SK-N-SH treated with all-trans-retinoic acid at 6 μM for 48 hours (cell line): ENCODE data around the gene BECN2.

ENCODE experiments used
- ATAC-seq: fragments of 200-7000 bp; cut with Tn5 transposase; 3 replicates; pipeline ENCODE4 v1.9.1; 2020; ENCODE audit warnings: mild to moderate bottlenecking, moderate library complexity
- ARNTL ChIP-seq: fragments of 450-650 bp; formaldehyde crosslinking; IDR thresholded peaks from 2 replicates; pipeline ENCODE4 v1.5.0; 2020; ENCODE audit warnings: low read depth, mild to moderate bottlenecking, moderate library complexity, borderline replicate concordance
- BACH2 ChIP-seq: fragments of 250-450 bp; sonication (Bioruptor Pico); IDR thresholded peaks from 2 replicates; pipeline ENCODE4 v1.9.0; 2021; ENCODE audit warnings: mild to moderate bottlenecking, borderline replicate concordance
- CREB5 ChIP-seq: fragments of 250-450 bp; sonication (Bioruptor Pico); IDR thresholded peaks from 2 replicates; pipeline ENCODE4 v1.5.1; 2020; ENCODE audit warnings: low read depth, mild to moderate bottlenecking, moderate library complexity
- CSDC2 ChIP-seq: fragments of 250-450 bp; sonication (Bioruptor Pico); IDR thresholded peaks from 2 replicates; pipeline ENCODE4 v1.5.0; 2020; ENCODE audit warnings: mild to moderate bottlenecking, moderate library complexity
- ESRRG ChIP-seq: fragments of 250-450 bp; sonication (Bioruptor Pico); IDR thresholded peaks from 2 replicates; pipeline ENCODE4 v1.6.1; 2021; ENCODE audit warnings: mild to moderate bottlenecking
- ISL1 ChIP-seq: fragments of 250-450 bp; sonication (Bioruptor Pico); IDR thresholded peaks from 2 replicates; pipeline ENCODE4 v2.1.2; 2022; ENCODE audit warnings: mild to moderate bottlenecking, moderate library complexity
- PATZ1 ChIP-seq: fragments of 250-450 bp; sonication (Bioruptor Pico); IDR thresholded peaks from 2 replicates; pipeline ENCODE4 v1.8.0; 2020; ENCODE audit warnings: mild to moderate bottlenecking, moderate library complexity, borderline replicate concordance
- PPARA ChIP-seq: fragments of 250-450 bp; sonication (Bioruptor Pico); IDR thresholded peaks from 2 replicates; pipeline ENCODE4 v1.5.0; 2020; ENCODE audit warnings: mild to moderate bottlenecking, borderline replicate concordance
- RARB ChIP-seq: fragments of 250-450 bp; sonication (Bioruptor Pico); IDR thresholded peaks from 2 replicates; pipeline ENCODE4 v1.8.0; 2021; ENCODE audit warnings: mild to moderate bottlenecking, moderate library complexity
- SNAI2 ChIP-seq: fragments of 250-450 bp; sonication (Bioruptor Pico); IDR thresholded peaks from 2 replicates; pipeline ENCODE4 v1.5.0; 2020; ENCODE audit warnings: mild to moderate bottlenecking, moderate library complexity
- TCF4 ChIP-seq: fragments of 250-450 bp; sonication (Bioruptor Pico); IDR thresholded peaks from 2 replicates; pipeline ENCODE4 v1.8.0; 2021; ENCODE audit warnings: mild to moderate bottlenecking, moderate library complexity, borderline replicate concordance
- TOX ChIP-seq: fragments of 250-450 bp; sonication (Bioruptor Pico); IDR thresholded peaks from 2 replicates; pipeline ENCODE4 v1.8.0; 2021; ENCODE audit warnings: mild to moderate bottlenecking, moderate library complexity, borderline replicate concordance
- ZC3H10 ChIP-seq: fragments of 250-450 bp; sonication (Bioruptor Pico); IDR thresholded peaks from 2 replicates; pipeline ENCODE4 v1.5.1; 2021; ENCODE audit warnings: mild to moderate bottlenecking, moderate library complexity
- ZFP30 ChIP-seq: fragments of 450-650 bp; formaldehyde crosslinking; IDR thresholded peaks from 2 replicates; pipeline ENCODE4 v1.5.0; 2022; ENCODE audit warnings: mild to moderate bottlenecking, moderate library complexity
- ZNF70 ChIP-seq: fragments of 450-650 bp; formaldehyde crosslinking; IDR thresholded peaks from 2 replicates; pipeline ENCODE4 v1.5.0; 2020; ENCODE audit warnings: mild to moderate bottlenecking, moderate library complexity
- ZNF8 ChIP-seq: fragments of 450-650 bp; formaldehyde crosslinking; IDR thresholded peaks from 2 replicates; pipeline ENCODE4 v1.5.0; 2020; ENCODE audit warnings: mild to moderate bottlenecking, moderate library complexity
- TF ChIP-seq, protein P1 (sequence below): fragments of 250-450 bp; sonication (Bioruptor Pico); IDR thresholded peaks from 2 replicates; pipeline ENCODE4 v1.5.0; 2020; ENCODE audit warnings: mild to moderate bottlenecking, moderate library complexity
- TF ChIP-seq, protein P2 (sequence below): fragments of 250-450 bp; sonication (Bioruptor Pico); IDR thresholded peaks from 2 replicates; pipeline ENCODE4 v1.5.1; 2021; ENCODE audit warnings: mild to moderate bottlenecking, moderate library complexity
- TF ChIP-seq, protein P3 (sequence below): fragments of 250-450 bp; sonication (Bioruptor Pico); IDR thresholded peaks from 2 replicates; pipeline ENCODE4 v1.8.0; 2021; ENCODE audit warnings: low read depth, mild to moderate bottlenecking, moderate library complexity, borderline replicate concordance

The BECN2 gene

GRCh38 chr1:241942738-241943137 lies 14.8 kb upstream of the BECN2 start:
- no peak for ATAC-seq
- no peak for TF ChIP-seq PPARA (CRISPR knock-in tag)

- TF ChIP-seq TOX = no peak
- no peak for TF ChIP-seq ESRRG (CRISPR knock-in tag)
- no peak for TF ChIP-seq ISL1 (CRISPR knock-in tag)
- no peak for TF ChIP-seq TCF4 (CRISPR knock-in tag)
- TF ChIP-seq, protein P1, sequence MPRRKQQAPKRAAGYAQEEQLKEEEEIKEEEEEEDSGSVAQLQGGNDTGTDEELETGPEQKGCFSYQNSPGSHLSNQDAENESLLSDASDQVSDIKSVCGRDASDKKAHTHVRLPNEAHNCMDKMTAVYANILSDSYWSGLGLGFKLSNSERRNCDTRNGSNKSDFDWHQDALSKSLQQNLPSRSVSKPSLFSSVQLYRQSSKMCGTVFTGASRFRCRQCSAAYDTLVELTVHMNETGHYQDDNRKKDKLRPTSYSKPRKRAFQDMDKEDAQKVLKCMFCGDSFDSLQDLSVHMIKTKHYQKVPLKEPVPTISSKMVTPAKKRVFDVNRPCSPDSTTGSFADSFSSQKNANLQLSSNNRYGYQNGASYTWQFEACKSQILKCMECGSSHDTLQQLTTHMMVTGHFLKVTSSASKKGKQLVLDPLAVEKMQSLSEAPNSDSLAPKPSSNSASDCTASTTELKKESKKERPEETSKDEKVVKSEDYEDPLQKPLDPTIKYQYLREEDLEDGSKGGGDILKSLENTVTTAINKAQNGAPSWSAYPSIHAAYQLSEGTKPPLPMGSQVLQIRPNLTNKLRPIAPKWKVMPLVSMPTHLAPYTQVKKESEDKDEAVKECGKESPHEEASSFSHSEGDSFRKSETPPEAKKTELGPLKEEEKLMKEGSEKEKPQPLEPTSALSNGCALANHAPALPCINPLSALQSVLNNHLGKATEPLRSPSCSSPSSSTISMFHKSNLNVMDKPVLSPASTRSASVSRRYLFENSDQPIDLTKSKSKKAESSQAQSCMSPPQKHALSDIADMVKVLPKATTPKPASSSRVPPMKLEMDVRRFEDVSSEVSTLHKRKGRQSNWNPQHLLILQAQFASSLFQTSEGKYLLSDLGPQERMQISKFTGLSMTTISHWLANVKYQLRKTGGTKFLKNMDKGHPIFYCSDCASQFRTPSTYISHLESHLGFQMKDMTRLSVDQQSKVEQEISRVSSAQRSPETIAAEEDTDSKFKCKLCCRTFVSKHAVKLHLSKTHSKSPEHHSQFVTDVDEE = no peak
- TF ChIP-seq PATZ1 = no peak
- no peak for TF ChIP-seq CREB5 (CRISPR knock-in tag)
- no peak for TF ChIP-seq ZNF8 (CRISPR knock-in tag)
- TF ChIP-seq, protein P2, sequence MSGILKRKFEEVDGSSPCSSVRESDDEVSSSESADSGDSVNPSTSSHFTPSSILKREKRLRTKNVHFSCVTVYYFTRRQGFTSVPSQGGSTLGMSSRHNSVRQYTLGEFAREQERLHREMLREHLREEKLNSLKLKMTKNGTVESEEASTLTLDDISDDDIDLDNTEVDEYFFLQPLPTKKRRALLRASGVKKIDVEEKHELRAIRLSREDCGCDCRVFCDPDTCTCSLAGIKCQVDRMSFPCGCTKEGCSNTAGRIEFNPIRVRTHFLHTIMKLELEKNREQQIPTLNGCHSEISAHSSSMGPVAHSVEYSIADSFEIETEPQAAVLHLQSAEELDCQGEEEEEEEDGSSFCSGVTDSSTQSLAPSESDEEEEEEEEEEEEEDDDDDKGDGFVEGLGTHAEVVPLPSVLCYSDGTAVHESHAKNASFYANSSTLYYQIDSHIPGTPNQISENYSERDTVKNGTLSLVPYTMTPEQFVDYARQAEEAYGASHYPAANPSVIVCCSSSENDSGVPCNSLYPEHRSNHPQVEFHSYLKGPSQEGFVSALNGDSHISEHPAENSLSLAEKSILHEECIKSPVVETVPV (CRISPR knock-in tag) = no peak
- TF ChIP-seq, protein P3, sequence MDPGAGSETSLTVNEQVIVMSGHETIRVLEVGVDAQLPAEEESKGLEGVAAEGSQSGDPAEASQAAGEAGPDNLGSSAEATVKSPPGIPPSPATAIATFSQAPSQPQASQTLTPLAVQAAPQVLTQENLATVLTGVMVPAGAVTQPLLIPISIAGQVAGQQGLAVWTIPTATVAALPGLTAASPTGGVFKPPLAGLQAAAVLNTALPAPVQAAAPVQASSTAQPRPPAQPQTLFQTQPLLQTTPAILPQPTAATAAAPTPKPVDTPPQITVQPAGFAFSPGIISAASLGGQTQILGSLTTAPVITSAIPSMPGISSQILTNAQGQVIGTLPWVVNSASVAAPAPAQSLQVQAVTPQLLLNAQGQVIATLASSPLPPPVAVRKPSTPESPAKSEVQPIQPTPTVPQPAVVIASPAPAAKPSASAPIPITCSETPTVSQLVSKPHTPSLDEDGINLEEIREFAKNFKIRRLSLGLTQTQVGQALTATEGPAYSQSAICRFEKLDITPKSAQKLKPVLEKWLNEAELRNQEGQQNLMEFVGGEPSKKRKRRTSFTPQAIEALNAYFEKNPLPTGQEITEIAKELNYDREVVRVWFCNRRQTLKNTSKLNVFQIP (CRISPR knock-in tag) = no peak
- no peak for TF ChIP-seq BACH2
- TF ChIP-seq PPARA (CRISPR knock-in tag) = no peak
- TF ChIP-seq CSDC2 (CRISPR knock-in tag) = no peak
- TF ChIP-seq ARNTL (CRISPR knock-in tag) = no peak
- TF ChIP-seq SNAI2 (CRISPR knock-in tag) = no peak
- no peak for TF ChIP-seq ZC3H10 (CRISPR knock-in tag)
- no peak for TF ChIP-seq ZFP30 (CRISPR knock-in tag)
- TF ChIP-seq ZNF70 (CRISPR knock-in tag) = no peak
- TF ChIP-seq RARB (CRISPR knock-in tag) = no peak
- no peak for ATAC-seq
Measured at GRCh38 chr1:241944300-241944699, 13.3 kb upstream of the BECN2 start.

GRCh38 chr1:241947354-241947753 lies 10.2 kb upstream of the BECN2 start:
- ATAC-seq = no peak

GRCh38 chr1:241950390-241950789 lies 7.2 kb upstream of the BECN2 start:
- peak; percentile 97 for ATAC-seq
- TF ChIP-seq, protein P3 (CRISPR knock-in tag) = peak; percentile 42; the same call in 1 of the 2 replicates
- TF ChIP-seq ARNTL (CRISPR knock-in tag) = no peak

More at GRCh38 chr1:241947354-241947753, 10.2 kb upstream of the BECN2 start:
- TF ChIP-seq ZNF8 (CRISPR knock-in tag) (no peak), ZC3H10 (CRISPR knock-in tag) (no peak)
- TF ChIP-seq, all 23 proteins: peak for 0
